Fibroblast of the aortic adventitia (primary cell): ENCODE results near the gene ZNF407. TPM values are rescaled to one million over a fixed set of nuclear protein-coding genes. Genes with fewer than 3 reads are reported as not detected.

Experiments
- DNase-seq: peaks from one replicate; pipeline ENCODE4 v3.0.0-alpha.2; 2010; ENCODE audit warnings: low read depth
- H3K4me3 ChIP-seq: 2 replicates; pipeline ENCODE4 v1.5.1; 2011; ENCODE audit warnings: low read depth, mild to moderate bottlenecking, control low read depth, low read length, moderate library complexity
- CTCF ChIP-seq: IDR thresholded peaks from 2 replicates; pipeline ENCODE4 v1.5.1; 2011; ENCODE audit warnings: mild to moderate bottlenecking, low read length, control low read depth, inconsistent platforms; ENCODE audit not compliant: insufficient read depth
- total RNA-seq: library from RNA; depleted of rRNA; stranded (reverse); fragments of >200 nt; gene quantifications from 2 replicates; pipeline ENCODE4 v1.2.3, GENCODE V29; 2012; ENCODE audit warnings: low replicate concordance

The ZNF407 gene
- total RNA-seq, 1 donor, result 21.7 TPM

GRCh38 chr18:74957588-74958224 is 360.0 kb downstream of the ZNF407 start:
- no peak for DNase-seq
- no peak overlapping the region for H3K4me3 ChIP-seq
- TF ChIP-seq CTCF, result no peak

DNA sequence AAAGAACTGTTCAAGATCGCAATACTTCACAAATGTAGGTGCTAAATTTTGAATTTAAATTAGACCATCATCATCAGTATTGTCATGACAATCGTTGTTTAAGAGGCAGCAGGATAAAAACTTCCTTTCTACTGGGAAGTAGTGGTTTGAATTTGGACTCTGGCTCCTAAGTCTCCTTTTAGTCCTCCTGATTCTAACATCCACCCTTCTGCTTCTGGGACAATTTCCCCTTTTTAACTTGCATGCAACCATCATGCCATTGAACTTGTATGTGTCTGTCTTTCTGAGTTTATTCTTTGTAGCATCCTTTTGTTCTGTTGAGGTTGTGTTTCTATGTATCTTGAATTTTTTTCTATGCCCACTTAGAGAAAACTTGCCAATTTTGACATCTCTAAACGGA is 361.5 kb downstream of the ZNF407 start:
- no peak for TF ChIP-seq CTCF
- H3K4me3 ChIP-seq, result no peak overlapping the region
- DNase-seq, result no peak

DNA sequence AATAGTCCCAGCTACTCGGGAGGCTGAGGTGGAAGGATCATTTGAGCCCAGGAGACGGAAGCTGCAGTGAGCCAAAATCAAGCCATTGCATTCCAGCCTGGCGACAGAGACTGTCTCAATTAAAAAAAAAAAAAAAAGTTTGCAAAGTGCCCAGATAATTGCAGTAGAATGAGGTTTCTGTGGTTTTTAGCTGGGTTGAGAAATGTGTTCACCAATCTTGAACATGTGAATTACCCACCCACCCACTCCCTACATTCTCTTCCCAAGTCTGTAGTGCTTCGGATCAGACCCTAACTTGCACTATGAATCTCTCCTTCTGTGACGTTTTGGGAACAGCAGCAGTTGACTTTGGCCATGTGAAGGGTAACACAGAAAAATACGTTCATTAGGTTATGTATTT is 363.9 kb downstream of the ZNF407 start:
- TF ChIP-seq CTCF, result no peak
- no peak for DNase-seq
- H3K4me3 ChIP-seq, result no peak overlapping the region

DNA sequence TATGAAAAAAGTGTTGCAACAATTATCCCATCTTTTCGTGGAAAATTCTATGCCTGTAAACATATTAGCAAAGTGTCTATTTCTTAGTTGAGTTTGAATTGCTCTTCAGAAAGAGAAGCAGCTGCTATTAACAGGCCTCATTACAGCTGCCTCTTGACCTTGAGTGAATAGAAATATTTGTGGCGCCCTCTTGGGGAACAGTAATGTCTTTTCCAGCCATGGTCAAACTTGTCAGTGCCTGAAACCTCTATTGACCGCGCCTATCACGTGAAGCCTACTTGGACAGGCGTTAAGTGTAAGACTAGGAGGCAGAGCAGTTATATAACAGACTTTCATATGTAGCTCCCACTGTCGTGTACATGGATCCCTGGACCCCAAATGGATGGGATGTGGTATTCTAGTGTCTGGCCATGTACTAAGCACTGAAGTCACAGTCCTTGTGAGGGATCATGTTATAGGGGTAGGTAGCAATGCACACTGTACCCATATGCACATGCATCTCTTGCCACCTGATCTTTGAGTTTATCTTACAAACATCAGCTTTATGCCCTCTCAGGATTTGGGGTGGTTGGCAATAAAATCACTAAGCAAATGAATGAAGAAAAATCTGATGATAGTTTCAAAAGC is 366.3 kb downstream of the ZNF407 start:
- no peak overlapping the region for H3K4me3 ChIP-seq
- peak; percentile 49 for TF ChIP-seq CTCF
- DNase-seq, result peak; percentile 67

- H3K4me3 ChIP-seq, result no peak overlapping the region
- DNase-seq, result no peak
- no peak for TF ChIP-seq CTCF
Measured at GRCh38 chr18:74965682-74966081, 368.0 kb downstream of the ZNF407 start.

- H3K4me3 ChIP-seq, result no peak overlapping the region
- no peak for TF ChIP-seq CTCF
- DNase-seq, result no peak
Measured at GRCh38 chr18:74967438-74967837, 369.8 kb downstream of the ZNF407 start.
